Activated CD4-positive, CD25-positive, alpha-beta regulatory T cell treated with anti-CD3 and anti-CD28 coated beads, Interleukin-2, amount 50 U/mL, for 16 hours (primary cell): ENCODE results near the gene CD48.

Source experiments
- DNase-seq: peaks from one replicate; pipeline ENCODE4 v3.0.0-alpha.2; 2020; ENCODE audit warnings: low read depth, low spot score

Gene CD48

DNA sequence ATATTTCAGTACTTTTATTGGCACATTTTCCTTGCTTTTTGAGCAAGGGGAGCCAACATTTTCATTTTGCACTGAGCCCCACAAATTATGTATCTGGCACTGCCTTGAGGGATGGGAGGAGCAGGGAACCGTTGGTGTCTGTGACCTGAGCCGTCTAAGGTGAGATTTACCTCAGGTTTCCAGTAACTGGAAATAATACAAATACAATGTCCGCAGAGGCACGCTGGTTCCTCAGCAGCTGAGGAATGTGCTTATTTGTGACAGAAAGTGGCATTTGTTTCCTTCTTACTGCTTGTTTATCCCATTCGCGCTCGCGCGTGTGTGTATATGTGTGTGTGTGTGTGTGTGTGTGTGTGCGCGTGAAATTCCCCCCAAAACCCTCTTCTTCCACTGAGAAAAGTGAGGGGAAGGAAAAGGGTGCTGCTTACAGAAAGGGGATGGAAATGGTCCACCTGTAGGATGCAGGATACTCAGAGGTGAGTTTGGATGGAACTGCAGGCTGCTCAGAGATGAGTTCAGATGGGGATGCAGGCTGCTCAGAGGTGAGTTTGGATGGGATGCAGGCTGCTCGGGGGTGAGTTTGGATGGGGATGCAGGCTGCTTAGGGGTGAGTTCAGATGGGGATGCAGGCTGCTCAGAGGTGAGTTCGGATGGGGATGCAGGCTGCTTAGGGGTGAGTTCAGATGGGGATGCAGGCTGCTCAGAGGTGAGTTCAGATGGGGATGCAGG lies 34.6 kb downstream of the CD48 start:
- no peak for DNase-seq

DNA sequence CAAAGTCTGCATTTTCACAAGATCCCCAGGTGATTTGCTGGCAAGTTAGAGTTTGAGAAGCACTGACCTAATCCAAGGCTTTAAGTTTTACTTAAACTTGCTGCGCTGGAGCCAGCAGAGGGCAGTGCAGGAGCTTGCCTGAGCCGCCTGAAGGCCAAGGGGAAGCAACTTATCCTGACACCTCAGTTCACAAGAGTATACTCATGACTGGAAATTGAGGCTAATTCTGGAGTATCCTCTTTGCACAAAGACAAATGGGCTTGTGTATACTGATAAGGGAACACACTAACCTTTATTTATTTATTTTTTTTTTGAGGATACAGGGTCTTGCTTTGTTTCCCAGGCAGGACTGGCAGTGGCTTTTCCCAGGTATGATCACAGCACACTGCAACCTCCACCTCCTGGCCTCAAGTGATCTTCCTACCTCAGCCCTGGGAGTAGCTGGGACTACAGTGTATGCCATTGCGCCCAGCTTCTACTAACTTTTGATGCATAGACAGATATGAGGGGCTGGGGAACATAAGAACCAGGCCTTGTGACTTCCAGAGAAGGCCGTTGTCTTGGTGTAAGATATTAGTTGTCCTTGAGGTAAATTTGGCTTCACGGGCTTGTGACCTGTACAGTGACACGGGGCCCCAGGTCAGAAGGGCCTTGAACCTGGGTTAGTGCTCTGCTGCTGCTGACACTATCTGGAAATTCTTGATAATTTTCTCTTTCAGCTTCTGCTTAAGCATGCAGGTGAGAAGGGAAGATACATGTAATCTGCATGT lies 35.8 kb downstream of the CD48 start:
- peak; percentile 57 for DNase-seq

DNA sequence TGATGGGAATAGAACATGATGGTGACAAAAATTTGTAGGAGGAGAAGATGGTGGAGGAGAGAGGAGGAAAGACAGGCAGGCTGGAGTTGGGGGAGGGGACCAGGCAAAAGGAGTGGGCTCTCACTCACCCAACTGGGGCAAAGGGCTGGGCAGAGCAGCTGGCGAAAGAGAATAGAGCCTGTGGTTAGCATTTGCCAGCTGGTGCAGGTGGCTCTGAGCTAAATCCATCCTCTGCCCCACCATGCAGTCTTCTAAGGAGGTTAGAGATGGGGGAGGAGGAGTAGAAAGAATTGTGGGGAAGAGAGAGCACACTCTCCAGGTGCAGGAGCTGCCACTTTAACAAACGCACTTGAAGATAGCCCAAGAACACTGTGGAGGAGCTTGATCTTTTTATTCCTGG lies 37.2 kb downstream of the CD48 start:
- DNase-seq, result no peak

- no peak for DNase-seq
Measured at GRCh38 chr1:160672789-160673695, 38.6 kb downstream of the CD48 start.

- no peak for DNase-seq
Measured at GRCh38 chr1:160671603-160672517, 39.8 kb downstream of the CD48 start.

DNA sequence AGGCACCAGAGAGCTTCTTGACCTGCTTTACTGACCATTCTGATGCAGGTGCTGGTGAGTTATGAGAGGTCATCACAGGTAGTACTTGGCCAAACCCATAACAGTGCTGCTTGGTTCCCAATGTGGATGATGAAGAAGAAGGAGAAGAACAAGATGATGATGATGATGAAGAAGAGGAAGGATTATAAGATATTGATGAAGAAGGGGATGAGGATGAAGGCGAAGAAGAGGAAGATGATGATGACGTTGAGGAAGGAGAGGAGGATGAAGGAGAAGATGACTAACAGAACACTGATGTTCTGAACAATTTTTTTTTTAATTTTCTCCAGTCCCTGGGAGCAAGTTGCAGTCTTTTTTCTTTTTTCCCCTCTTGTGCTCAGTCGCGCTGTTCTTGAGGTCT lies 40.9 kb downstream of the CD48 start:
- no peak for DNase-seq

DNA sequence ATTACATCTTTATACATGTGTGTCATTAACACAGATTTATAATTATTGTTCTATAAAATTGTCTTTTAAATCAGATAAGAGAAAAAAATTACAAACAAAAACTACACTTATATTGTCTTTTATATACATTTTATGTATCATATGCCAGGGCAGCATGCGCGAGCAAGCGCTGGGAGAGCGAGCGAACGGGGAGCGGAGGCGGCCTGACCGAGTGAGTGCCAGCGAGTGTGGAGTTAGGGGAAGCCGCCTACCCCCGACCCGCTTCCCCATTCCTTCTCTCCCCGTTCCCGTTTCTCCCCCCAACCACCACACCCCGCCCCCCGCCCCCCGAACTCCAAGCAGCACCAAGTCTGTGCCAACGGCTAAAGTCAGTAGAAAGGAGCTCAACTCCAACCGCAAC lies 41.8 kb downstream of the CD48 start:
- no peak for DNase-seq

- DNase-seq, result no peak
Measured at GRCh38 chr1:160669276-160669675, 42.3 kb downstream of the CD48 start.

- DNase-seq, result no peak
Measured at GRCh38 chr1:160667896-160668295, 43.7 kb downstream of the CD48 start.

DNA sequence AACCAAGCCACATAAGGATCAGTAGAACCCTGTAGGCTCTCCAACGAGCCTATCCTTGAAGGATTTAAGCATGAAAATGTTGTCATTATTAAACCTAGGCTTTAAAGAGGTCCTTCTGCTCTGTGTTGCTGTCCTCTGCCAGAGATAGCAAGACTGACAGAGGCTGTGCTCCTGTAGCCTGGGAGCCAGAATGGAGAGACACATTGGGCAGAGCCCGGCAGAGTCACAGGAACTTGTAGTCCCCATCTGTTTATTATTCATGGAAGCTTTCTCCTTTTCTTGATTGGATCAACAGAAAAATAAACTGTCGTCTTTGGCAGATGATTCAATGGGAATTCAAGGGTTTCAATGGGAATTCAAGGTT lies 45.6 kb downstream of the CD48 start:
- DNase-seq, result no peak

- DNase-seq, result no peak
Measured at GRCh38 chr1:160665330-160666078, 46.1 kb downstream of the CD48 start.

DNA sequence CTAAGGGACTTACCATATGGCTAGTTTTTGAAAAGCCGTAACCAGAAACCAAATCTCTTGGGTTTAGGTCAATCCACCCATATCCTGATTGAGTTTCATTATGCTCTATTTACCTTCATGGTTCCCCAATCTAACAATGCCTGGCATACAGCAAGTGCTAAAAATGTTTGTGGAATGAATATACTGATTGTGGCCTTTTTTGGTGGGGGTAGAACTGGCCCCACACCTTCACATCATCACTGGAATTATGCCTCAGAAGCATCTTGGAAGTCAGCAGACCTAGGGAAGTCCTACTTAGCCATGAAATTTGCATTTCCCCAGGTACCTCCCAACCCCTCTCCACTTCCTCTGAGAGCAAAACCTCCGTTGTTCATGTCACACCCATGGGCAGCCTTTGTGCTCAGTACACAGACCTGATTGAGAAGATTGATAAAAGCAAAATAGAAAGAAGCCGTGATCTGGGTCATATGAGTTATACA lies 47.0 kb downstream of the CD48 start:
- DNase-seq, result no peak

DNA sequence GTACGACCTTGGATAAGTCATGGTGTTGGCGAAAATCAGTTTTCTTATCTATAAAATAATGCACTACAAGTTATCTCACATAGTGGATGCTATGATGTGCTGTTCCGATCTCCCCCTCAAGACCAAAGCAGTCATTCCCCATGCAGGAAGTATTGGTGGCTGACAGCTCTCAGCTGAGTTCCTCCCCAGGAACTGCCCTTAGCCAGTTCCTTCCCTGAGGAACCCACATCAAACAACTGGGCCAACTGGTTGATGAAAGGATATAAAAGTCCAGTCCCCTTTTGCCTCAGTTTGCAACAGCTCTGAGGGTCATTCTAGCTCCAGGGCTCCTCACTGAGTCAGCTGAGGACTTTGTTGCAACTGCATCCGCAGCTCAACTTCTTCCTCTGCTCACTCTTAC lies 48.7 kb downstream of the CD48 start:
- DNase-seq, result no peak

DNA sequence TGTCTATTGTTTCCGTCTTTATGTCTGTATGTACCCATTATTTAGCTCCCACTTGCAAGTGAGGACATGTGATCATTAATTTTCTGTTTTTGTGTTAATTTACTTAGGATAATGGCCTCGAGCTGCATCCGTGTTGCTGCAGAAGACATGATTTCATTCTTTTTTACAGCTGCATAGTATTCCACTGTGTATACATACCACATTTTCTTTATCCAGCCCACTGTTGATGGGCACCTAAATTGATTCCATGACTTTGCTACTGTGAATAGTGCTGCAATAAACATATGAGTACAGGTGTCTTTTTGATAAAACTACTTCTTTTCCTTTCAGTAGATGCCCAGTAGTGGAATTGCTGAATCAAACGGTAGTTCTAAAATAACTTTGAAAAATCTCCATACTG lies 52.1 kb downstream of the CD48 start:
- DNase-seq, result no peak

- no peak for DNase-seq
Measured at GRCh38 chr1:160658814-160659193, 52.8 kb downstream of the CD48 start.

- no peak for DNase-seq
Measured at GRCh38 chr1:160658162-160658813, 53.3 kb downstream of the CD48 start.

DNA sequence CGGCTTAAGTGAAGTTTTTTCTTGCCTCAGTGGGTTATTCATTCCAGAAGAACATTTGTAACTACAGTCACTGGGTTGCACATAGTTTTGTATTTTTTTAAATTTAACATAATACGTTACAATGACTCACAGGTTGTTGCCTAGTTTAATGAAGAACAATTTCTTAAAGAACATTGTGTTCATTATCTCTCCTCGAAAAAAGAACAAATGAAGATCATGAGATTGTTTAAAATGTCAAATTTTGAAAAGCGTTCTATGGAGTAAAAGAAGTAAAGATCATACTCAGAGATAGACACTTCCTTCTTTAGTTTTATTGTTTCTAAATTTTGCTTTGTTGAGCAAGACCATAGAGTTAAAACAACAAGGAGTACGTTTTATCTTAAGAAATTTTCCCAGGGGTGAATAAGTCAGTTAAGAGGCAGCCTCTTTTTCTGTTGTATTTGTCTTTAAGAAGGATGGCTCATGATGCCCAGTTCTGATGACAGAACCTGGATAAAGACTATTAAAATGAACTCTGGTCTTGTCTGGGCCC lies 54.3 kb downstream of the CD48 start:
- DNase-seq, result no peak

DNA sequence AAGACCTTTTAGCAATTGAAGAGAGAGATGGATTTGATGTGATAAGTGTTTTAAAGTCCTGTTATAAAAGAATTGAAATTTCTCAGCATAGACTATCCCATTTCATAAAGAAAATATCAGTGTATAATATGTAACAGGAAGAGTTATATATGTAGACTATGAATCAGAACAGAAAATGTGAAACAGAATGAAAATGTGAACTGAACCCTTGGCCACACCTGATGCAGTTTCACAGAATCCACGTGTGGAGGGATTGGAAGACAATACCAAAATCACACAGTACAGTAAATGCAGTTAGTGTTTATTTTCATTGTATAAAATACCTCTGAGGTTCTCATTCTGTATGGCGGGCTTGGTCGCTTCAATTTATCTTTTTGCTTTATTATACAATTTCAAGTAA lies 54.9 kb downstream of the CD48 start:
- no peak for DNase-seq

GRCh38 chr1:160653620-160654016 lies 58.0 kb downstream of the CD48 start:
- no peak for DNase-seq
